Right lobe of liver (tissue), 6 donors: Measurements from ENCODE around the gene NUCB2. TPM values are rescaled to one million over a fixed set of nuclear protein-coding genes. Genes with fewer than 3 reads are reported as not detected.
A peak's percentile ranks its signal among the peaks of the same experiment; 100 is the strongest.

Source experiments
- ATAC-seq, 4 donors: fragments of 200-7000 bp; cut with Tn5 transposase; one replicate each; pipeline ENCODE4 v1.9.1; 2020; ENCODE audit warnings: mild to moderate bottlenecking in 4 of 4, moderate library complexity in 4 of 4
- DNase-seq, 3 donors: peaks; one replicate each; pipeline ENCODE4 v3.0.0-alpha.2; 2020
- H3K27ac ChIP-seq, 3 donors: fragments of 200-600 bp; one replicate each; pipeline ENCODE4 v1.8.0; 2022
- H3K27me3 ChIP-seq, 2 donors: fragments of 200-600 bp; one replicate each; pipeline ENCODE4 v1.8.0; 2022
- H3K36me3 ChIP-seq, 4 donors: fragments of 200-600 bp; sonication (generic) in 1 of 4; one replicate each; pipeline versions ENCODE4 v1.5.1 to v1.8.0; 2017 to 2022; ENCODE audit warnings: control low read depth in 1 of 4
- H3K4me1 ChIP-seq, 4 donors: fragments of 200-600 bp; sonication (generic) in 1 of 4; one replicate each; pipeline versions ENCODE4 v1.5.1 to v1.8.0; 2017 to 2022; ENCODE audit warnings: control low read depth in 1 of 4
- H3K4me3 ChIP-seq, 3 donors: fragments of 200-600 bp; one replicate each; pipeline ENCODE4 v1.8.0; 2022
- H3K9me3 ChIP-seq, 4 donors: fragments of 200-600 bp; sonication (generic) in 1 of 4; one replicate each; pipeline versions ENCODE4 v1.5.1 to v1.8.0; 2017 to 2022; ENCODE audit warnings: control low read depth in 1 of 4
- POLR2A ChIP-seq: fragments of 450-650 bp; IDR thresholded peaks from one replicate; pipeline ENCODE4 v1.6.1; 2017; ENCODE audit warnings: antibody characterized with exemption, mild to moderate bottlenecking
- whole genome bisulfite sequencing: methylation state at CpG from one replicate; pipeline ENCODE4 v1.1.6; 2018; ENCODE audit warnings: low coverage, low lambda C conversion rate; ENCODE audit not compliant: insufficient coverage; ENCODE audit errors: missing lambda C conversion rate; 5-methylcytosine and 5-hydroxymethylcytosine counted together
- intact Hi-C, 2 donors: fragments of 100-400 bp; cut with DNase I; formaldehyde crosslinking; loops; one replicate each; pipeline versions ENCODE4 v1.11.2 to v1.14.1; 2022
- total RNA-seq, 6 experiments: library from RNA; depleted of rRNA in 2 of 6; stranded (reverse); fragments of >200 nt in 2 of 6; fragmentation: NEBNext Ultra II Directional in 3 of 6; extraction: Animal tissue kit (Norgen Biotek cat#: 25700) in 3 of 6; gene quantifications; one replicate each; pipeline versions ENCODE4 v1.1.0 to v1.2.4, GENCODE V29; 2016 to 2023
- TF ChIP-seq, protein P1 (sequence below), 4 donors: fragments of 200-600 bp in 3 of 4; fragments of 450-650 bp in 1 of 4; IDR thresholded peaks; one replicate each; pipeline versions ENCODE4 v1.5.1 to v1.8.0; 2016 to 2022; ENCODE audit warnings: antibody characterized with exemption in 4 of 4, mild to moderate bottlenecking in 2 of 4
- donor health status: DM: no; HTN: yes; CAD: no.
- donor health status: DM: no; HTN: no; CAD: no.
- donor health status: DM: no; HTN: no; CAD: no.
- donor health status: DM: no; HTN: yes; CAD: no.
- donor health status: DM: no; HTN: yes; CAD: no.

The NUCB2 gene
- total RNA-seq, 6 experiments from 2014 or later = 34.7 to 131 (median 60.9) TPM

DNA sequence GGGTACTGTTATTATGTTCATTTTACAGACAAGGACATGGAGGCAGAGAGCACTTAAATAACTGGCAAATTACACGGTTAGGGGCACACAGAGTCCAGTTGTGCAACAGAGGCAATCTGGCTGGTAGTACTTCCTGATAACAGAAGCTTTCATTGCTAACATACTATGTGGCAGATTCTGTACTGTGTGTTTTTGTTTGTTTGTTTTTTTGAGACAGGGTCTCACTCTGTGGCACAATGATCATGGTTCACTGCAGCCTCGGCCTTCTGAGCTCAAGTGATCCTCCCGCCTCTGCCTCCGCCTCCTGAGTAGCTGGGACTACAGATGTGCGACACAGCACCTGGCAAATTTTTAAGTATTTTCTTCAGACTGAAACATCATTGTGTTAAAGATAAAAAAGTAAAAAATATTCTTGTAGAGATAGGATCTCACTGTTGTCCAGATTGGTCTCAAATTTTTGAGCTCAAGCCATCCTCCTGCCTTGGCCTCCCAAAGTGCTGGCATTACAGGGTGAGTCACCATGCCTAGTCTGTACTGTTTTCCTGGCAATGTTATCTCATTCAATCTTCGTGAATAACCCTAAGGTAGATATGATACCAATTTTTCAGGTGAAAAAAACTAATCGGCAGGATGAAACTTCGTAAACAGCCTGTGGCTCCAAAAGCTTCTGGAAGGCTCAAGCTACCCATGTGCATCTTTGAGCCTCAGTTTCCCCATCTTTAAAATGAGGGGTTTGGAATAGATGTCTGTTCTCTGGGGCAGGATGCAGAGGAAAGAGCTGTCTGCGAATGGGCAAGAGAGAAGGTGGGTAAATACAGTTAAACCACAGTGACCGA lies 921 bp upstream of the NUCB2 start:
- Histone ChIP-seq H3K36me3 (no peaks in the 10 kb centered on the region), H3K27ac (peak overlapping the region; percentile 64 to 81 (median 76)), H3K27me3 (no peaks in the 10 kb centered on the region), H3K9me3 (no peaks in the 10 kb centered on the region), H3K4me1 (no peaks in the 10 kb centered on the region), H3K4me3 (peak overlapping the region; percentile 89 to 94 (median 90))
- no peak for DNase-seq
- intact Hi-C loops = no loop called here
- peak in 1 of 4 donors; percentile 31 for ATAC-seq
- TF ChIP-seq, protein P1, sequence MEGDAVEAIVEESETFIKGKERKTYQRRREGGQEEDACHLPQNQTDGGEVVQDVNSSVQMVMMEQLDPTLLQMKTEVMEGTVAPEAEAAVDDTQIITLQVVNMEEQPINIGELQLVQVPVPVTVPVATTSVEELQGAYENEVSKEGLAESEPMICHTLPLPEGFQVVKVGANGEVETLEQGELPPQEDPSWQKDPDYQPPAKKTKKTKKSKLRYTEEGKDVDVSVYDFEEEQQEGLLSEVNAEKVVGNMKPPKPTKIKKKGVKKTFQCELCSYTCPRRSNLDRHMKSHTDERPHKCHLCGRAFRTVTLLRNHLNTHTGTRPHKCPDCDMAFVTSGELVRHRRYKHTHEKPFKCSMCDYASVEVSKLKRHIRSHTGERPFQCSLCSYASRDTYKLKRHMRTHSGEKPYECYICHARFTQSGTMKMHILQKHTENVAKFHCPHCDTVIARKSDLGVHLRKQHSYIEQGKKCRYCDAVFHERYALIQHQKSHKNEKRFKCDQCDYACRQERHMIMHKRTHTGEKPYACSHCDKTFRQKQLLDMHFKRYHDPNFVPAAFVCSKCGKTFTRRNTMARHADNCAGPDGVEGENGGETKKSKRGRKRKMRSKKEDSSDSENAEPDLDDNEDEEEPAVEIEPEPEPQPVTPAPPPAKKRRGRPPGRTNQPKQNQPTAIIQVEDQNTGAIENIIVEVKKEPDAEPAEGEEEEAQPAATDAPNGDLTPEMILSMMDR (IDR thresholded peaks at IDR 0.05) = no peak
- no peak for TF ChIP-seq POLR2A
- 56% methylated on average over 10 of the region's 10 CpGs for WGBS

- intact Hi-C loops = no loop called here
- TF ChIP-seq, protein P1 (IDR thresholded peaks at IDR 0.05) = no peak
- TF ChIP-seq POLR2A = no peak
- DNase-seq (no peak), ATAC-seq (peak; percentile 13 to 43 (median 15))
- 0% methylated on average over 10 of the region's 17 CpGs for WGBS
- Histone ChIP-seq H3K9me3 (no peaks in the 10 kb centered on the region), H3K36me3 (no peaks in the 10 kb centered on the region), H3K4me1 (no peaks in the 10 kb centered on the region), H3K4me3 (peak overlapping the region; percentile 89 to 94 (median 90)), H3K27ac (peak overlapping the region; percentile 71 to 81 (median 76)), H3K27me3 (no peaks in the 10 kb centered on the region)
Measured at GRCh38 chr11:17277024-17277584, 565 bp downstream of the NUCB2 start.

- intact Hi-C loops = no loop called here
- TF ChIP-seq, protein P1 (IDR thresholded peaks at IDR 0.05) = no peak
- no peak for TF ChIP-seq POLR2A
- H3K4me3 ChIP-seq = no peak overlapping the region
- no peaks in the 10 kb centered on the region for H3K9me3 ChIP-seq
- peaks cover 0 to 14% (median 0%) of the 10 kb centered on the region in 4 donors for H3K36me3 ChIP-seq
- H3K4me1 ChIP-seq = no peaks in the 10 kb centered on the region
- DNase-seq (no peak), ATAC-seq (no peak)
- WGBS = 82% methylated on average over 7 of the region's 9 CpGs
- no peak overlapping the region for H3K27ac ChIP-seq
- no peaks in the 10 kb centered on the region for H3K27me3 ChIP-seq
Measured at GRCh38 chr11:17280494-17281127, 4.1 kb downstream of the NUCB2 start.

GRCh38 chr11:17286332-17286731 lies 9.8 kb downstream of the NUCB2 start:
- H3K36me3 ChIP-seq = peaks cover 0 to 19% (median 0%) of the 10 kb centered on the region in 4 donors
- no peaks in the 10 kb centered on the region for H3K27me3 ChIP-seq
- intact Hi-C loops = no loop called here
- H3K9me3 ChIP-seq = no peaks in the 10 kb centered on the region
- no peak for TF ChIP-seq POLR2A
- ATAC-seq (no peak), DNase-seq (no peak)
- no peak overlapping the region for H3K4me3 ChIP-seq
- H3K27ac ChIP-seq = no peak overlapping the region
- 100% methylated on average over 1 of the region's 1 CpG for WGBS
- peaks cover 0 to under 1% (median 0%) of the 10 kb centered on the region in 4 donors for H3K4me1 ChIP-seq
